ENCODE data around the gene SSTR5. TPM values are rescaled to one million over a fixed set of nuclear protein-coding genes. Genes with fewer than 3 reads are reported as not detected.

SSTR5 gene
- total and polyA plus RNA-seq, 4 donors: not detected

DNA sequence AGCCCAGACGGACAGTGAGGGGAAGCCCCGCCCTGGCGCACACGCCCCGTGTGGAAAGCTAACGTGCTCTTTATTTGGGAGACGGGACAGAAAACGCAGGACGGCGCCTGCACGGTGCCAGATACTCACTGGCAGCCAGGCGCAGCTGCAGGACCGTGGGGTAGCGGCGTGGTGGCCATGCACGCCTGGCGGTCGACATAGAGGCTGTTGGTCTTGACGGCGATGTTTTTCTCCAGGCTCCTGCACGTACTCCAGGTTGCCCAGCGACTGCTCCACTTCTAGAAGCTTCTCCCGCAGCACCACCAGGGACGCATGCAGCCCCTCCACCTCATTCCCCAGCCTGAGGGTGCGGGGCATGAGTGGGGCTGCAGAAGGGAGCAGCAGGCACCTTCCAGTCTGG lies 28.6 kb downstream of the SSTR5 start:
- Histone ChIP-seq H3K4me3 (ENCODE audit: low read depth in 1 of 3, low read length in 3 of 3) (no peak overlapping the region), H3K27me3 (ENCODE audit: control insufficient read depth in 4 of 4, insufficient read depth in 4 of 4, low read length in 3 of 4) (peaks cover 0 to 6% (median 1%) of the 10 kb centered on the region in 4 donors), H3K4me1 (ENCODE audit: control insufficient read depth in 4 of 4, insufficient read depth in 4 of 4, low read length in 3 of 4) (peaks cover 0 to 5% (median 0%) of the 10 kb centered on the region in 4 donors), H3K36me3 (ENCODE audit: control insufficient read depth in 4 of 4, insufficient read depth in 3 of 4, low read depth in 1 of 4, low read length in 3 of 4) (no peaks in the 10 kb centered on the region), H3K9ac (ENCODE audit: low read depth in 1 of 2, low read length in 2 of 2) (no peak overlapping the region), H3K27ac (ENCODE audit: low read depth in 1 of 2, low read length in 2 of 2) (no peak overlapping the region), H3K9me3 (ENCODE audit: control insufficient read depth in 4 of 4, low read length in 3 of 4) (no peaks in the 10 kb centered on the region)
- TF ChIP-seq, protein P1, sequence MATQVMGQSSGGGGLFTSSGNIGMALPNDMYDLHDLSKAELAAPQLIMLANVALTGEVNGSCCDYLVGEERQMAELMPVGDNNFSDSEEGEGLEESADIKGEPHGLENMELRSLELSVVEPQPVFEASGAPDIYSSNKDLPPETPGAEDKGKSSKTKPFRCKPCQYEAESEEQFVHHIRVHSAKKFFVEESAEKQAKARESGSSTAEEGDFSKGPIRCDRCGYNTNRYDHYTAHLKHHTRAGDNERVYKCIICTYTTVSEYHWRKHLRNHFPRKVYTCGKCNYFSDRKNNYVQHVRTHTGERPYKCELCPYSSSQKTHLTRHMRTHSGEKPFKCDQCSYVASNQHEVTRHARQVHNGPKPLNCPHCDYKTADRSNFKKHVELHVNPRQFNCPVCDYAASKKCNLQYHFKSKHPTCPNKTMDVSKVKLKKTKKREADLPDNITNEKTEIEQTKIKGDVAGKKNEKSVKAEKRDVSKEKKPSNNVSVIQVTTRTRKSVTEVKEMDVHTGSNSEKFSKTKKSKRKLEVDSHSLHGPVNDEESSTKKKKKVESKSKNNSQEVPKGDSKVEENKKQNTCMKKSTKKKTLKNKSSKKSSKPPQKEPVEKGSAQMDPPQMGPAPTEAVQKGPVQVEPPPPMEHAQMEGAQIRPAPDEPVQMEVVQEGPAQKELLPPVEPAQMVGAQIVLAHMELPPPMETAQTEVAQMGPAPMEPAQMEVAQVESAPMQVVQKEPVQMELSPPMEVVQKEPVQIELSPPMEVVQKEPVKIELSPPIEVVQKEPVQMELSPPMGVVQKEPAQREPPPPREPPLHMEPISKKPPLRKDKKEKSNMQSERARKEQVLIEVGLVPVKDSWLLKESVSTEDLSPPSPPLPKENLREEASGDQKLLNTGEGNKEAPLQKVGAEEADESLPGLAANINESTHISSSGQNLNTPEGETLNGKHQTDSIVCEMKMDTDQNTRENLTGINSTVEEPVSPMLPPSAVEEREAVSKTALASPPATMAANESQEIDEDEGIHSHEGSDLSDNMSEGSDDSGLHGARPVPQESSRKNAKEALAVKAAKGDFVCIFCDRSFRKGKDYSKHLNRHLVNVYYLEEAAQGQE (IDR thresholded peaks at IDR 0.05): no peak
- TF ChIP-seq, protein P2, sequence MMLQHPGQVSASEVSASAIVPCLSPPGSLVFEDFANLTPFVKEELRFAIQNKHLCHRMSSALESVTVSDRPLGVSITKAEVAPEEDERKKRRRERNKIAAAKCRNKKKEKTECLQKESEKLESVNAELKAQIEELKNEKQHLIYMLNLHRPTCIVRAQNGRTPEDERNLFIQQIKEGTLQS (IDR thresholded peaks at IDR 0.05): no peak
- TF ChIP-seq, protein P3, sequence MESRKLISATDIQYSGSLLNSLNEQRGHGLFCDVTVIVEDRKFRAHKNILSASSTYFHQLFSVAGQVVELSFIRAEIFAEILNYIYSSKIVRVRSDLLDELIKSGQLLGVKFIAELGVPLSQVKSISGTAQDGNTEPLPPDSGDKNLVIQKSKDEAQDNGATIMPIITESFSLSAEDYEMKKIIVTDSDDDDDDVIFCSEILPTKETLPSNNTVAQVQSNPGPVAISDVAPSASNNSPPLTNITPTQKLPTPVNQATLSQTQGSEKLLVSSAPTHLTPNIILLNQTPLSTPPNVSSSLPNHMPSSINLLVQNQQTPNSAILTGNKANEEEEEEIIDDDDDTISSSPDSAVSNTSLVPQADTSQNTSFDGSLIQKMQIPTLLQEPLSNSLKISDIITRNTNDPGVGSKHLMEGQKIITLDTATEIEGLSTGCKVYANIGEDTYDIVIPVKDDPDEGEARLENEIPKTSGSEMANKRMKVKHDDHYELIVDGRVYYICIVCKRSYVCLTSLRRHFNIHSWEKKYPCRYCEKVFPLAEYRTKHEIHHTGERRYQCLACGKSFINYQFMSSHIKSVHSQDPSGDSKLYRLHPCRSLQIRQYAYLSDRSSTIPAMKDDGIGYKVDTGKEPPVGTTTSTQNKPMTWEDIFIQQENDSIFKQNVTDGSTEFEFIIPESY (IDR thresholded peaks at IDR 0.05): no peak
- no peak for TF ChIP-seq SP1 (IDR thresholded peaks at IDR 0.05)
- TF ChIP-seq TAF1 (conservative IDR thresholded peaks at IDR 0.05): no peak
- no peak for TF ChIP-seq EGR1 (IDR thresholded peaks at IDR 0.05; ENCODE audit: low read depth in 2 of 2)
- no peak for TF ChIP-seq HNF4A (conservative IDR thresholded peaks at IDR 0.05)
- 66% methylated on average over 25 of the region's 25 CpGs for WGBS
- no peak for DNase-seq (ENCODE audit: low spot score)

DNA sequence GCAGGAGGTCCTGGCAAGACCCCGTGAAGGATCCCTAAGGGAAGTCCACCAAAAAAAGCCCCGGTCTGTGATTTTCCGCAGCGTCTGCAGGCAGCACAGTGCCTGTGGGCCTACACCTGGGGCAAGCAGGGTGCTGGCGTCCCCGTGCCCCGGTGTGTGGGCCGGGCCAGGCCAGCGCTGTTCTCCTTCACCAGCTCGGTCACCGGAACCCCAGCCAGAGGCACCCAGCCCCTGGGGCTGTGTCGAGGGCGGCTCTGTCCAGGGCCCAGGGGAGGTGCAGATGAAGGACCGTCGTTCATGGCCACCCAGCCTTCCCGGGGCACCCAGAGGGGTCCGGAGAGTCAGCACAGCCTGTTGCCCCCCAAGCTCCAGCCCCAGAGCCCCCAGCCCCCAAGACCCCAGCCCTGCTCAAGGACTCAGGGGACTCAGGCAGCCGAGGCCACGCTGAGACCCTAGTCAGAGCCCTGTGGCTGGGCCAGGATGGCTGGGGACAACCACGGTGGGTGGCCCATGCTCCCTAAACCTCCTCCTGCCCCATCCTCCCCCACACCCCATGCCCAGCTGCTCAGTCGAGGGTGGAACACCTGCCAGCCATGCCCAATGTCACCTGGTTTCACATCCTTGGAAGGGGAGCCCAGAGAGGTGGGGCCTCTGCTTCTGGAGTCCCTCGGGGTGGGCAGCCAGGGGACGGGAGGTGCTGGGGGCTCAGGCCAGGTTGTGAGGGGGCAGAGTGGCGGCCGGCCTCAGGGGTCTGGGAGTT lies 29.2 kb downstream of the SSTR5 start:
- H3K27ac ChIP-seq (ENCODE audit: low read depth in 1 of 2, low read length in 2 of 2): no peak overlapping the region
- H3K9me3 ChIP-seq (ENCODE audit: control insufficient read depth in 4 of 4, low read length in 3 of 4): no peaks in the 10 kb centered on the region
- TF ChIP-seq, protein P1 (IDR thresholded peaks at IDR 0.05): no peak
- TF ChIP-seq GABPA (IDR thresholded peaks at IDR 0.05 in 1 of 2, conservative IDR thresholded peaks at IDR 0.05 in 1 of 2): no peak
- TF ChIP-seq, protein P3 (IDR thresholded peaks at IDR 0.05): no peak
- TF ChIP-seq NR2F2 (IDR thresholded peaks at IDR 0.05): no peak
- no peak for TF ChIP-seq YY1 (IDR thresholded peaks at IDR 0.05)
- TF ChIP-seq JUND (IDR thresholded peaks at IDR 0.05): no peak
- no peak for TF ChIP-seq RXRA (IDR thresholded peaks at IDR 0.05)
- H3K4me1 ChIP-seq (ENCODE audit: control insufficient read depth in 4 of 4, insufficient read depth in 4 of 4, low read length in 3 of 4): peaks cover 0 to 5% (median 0%) of the 10 kb centered on the region in 4 donors
- H3K36me3 ChIP-seq (ENCODE audit: control insufficient read depth in 4 of 4, insufficient read depth in 3 of 4, low read depth in 1 of 4, low read length in 3 of 4): no peaks in the 10 kb centered on the region
- WGBS: 69% methylated on average over 25 of the region's 25 CpGs
- DNase-seq (ENCODE audit: low spot score): no peak
- no peak overlapping the region for H3K9ac ChIP-seq (ENCODE audit: low read depth in 1 of 2, low read length in 2 of 2)
- no peak overlapping the region for H3K4me3 ChIP-seq (ENCODE audit: low read depth in 1 of 3, low read length in 3 of 3)
- peaks cover 0 to 6% (median 1%) of the 10 kb centered on the region in 4 donors for H3K27me3 ChIP-seq (ENCODE audit: control insufficient read depth in 4 of 4, insufficient read depth in 4 of 4, low read length in 3 of 4)

Measured in liver (tissue), 9 donors.